GM12874 (cell line): Measurements from ENCODE around the gene NABP1.

Experiments
- TF ChIP-seq, protein P1 (sequence below): IDR thresholded peaks from 2 replicates; pipeline ENCODE4 v1.5.1; 2011; ENCODE audit warnings: low read depth, mild to moderate bottlenecking, control low read depth, low read length, moderate library complexity; ENCODE audit not compliant: insufficient read depth

Gene NABP1

DNA sequence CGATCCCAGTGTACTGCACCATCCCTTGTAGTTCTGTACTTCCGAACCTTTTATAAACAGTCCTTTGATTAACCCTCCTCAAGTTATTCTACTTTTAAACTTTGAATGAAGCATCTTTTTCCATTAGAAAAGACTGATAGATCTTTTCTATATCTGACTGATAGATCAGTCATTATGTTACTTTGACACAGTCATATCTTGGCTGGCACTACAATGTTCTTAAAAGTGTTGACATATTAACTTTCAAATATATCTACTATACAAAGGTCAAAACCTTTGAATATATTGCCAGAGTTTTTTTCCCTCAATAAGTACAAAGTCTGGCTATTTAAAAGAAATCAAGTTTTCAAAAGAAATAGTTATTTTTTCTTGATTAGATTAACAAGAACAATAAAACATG lies 35.4 kb upstream of the NABP1 start:
- TF ChIP-seq, protein P1, sequence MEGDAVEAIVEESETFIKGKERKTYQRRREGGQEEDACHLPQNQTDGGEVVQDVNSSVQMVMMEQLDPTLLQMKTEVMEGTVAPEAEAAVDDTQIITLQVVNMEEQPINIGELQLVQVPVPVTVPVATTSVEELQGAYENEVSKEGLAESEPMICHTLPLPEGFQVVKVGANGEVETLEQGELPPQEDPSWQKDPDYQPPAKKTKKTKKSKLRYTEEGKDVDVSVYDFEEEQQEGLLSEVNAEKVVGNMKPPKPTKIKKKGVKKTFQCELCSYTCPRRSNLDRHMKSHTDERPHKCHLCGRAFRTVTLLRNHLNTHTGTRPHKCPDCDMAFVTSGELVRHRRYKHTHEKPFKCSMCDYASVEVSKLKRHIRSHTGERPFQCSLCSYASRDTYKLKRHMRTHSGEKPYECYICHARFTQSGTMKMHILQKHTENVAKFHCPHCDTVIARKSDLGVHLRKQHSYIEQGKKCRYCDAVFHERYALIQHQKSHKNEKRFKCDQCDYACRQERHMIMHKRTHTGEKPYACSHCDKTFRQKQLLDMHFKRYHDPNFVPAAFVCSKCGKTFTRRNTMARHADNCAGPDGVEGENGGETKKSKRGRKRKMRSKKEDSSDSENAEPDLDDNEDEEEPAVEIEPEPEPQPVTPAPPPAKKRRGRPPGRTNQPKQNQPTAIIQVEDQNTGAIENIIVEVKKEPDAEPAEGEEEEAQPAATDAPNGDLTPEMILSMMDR: no peak

DNA sequence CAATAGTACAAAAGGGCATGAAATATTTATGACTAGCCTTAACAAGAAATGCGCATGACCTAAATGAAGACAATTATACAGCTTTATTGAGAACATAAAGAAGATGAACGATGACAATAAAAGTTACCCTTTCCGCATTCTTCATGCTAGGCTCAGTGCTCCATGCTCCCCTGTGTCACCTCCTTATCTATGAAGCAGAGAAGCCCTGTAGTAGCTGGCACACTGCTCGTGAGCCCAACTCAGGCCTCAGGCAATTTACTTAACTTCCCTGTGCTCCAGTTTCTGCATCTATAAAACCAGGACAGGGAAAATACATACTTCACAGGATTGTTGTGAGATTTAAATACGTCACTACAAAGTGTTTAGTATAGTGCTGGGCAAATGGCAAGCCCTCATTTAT lies 34.5 kb upstream of the NABP1 start:
- TF ChIP-seq, protein P1: no peak

DNA sequence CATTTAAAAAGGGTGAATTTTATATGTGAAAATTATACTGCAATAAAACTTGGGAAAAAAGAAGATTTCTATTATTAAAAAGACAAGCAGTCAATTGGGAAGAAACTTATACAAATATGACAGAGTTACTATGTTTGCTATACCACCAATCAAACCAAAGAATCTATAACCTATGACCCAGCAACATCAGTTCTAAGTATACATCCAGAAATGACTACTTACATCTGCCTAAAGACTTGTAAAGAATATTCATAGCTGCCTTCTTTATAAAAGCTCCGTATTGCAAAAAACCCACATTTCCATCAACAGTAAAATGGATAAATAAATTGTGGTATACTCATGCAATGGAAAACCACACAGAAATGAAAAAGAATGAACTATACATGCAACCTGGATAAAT lies 32.9 kb upstream of the NABP1 start:
- TF ChIP-seq, protein P1: no peak

DNA sequence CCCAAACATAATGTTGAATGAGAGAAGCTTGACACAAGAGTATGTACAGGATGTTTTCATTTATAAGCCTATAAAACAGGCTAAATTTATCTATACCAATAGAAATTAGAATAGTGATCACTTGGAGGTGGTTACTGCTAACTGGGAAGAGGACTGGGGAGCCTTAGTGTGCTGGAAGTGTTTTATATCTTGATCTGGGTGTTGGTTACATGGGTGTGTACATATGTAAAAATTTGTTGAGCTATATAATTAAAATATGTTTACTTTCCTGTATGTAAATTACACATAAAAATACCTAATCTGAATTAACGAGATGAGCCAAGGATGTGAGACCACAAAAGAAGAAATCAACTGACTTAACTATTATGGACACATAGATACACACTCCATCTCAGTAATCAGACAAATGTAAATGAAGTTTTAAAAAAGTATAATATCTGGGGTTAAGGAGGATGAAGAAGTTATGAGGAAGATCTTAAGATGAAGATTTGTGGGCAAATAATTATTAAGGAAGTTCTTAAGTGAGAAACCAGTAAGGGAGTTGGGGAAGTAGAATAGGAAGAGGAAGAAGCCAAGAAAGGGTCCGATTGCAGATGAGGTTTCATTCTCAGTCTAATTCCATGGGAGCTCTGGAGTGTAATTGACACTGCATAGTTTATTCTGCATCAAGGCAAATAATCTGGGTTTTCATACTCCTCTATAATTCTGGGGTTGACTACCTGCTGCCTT lies 32.3 kb upstream of the NABP1 start:
- TF ChIP-seq, protein P1: no peak

DNA sequence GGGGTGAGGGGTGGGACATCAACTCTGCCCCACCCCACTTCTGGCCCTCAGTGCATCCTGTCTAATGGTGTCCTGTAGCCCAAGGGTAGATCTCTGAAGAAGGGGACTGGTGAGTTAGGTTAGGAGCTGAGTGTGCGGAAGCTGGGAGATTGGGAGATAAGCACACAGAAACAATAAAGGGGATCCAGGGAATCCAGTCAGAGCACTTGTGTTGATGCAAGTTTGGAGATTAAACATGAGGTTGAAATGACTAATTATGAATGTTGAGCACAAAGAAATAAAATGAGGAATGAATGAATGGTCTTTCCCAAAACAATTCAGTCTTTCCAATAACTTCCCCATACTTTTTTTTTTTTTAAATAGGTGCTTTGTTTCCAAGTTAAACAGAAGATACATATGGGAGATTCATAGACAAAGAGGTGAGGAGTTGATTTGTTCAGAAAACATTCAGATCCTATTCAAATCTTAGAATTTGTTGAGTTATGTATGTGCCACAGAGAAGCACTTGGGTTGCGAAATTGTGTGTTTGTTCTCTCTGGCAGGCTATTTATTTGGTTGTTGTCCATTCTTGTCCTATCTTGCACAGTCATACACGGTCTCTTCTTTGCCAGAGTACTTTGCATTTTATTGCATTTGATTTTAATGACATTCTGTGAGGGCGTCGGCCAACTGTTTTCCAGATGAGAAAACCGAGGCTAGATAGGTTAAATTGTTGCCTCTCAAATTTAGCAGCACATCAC lies 31.6 kb upstream of the NABP1 start:
- TF ChIP-seq, protein P1: no peak

DNA sequence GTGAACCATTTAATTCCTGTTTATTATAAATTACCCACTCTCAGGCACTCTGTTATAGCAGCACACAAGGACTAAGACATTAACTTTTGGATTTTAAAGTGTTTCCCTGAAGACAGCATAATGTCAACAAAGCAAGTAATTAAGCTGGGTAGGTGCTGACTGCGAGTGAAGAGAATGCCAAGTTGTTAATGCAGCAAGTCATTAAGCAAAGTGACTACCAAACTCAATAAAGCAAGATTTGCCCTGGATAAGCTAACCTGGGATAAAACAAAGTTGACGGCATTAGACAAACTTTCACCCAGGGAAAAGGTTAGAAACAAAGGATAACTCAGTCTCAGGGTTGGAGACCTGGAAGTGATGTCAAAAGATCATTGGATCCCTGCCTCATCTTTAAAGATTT lies 28.4 kb upstream of the NABP1 start:
- TF ChIP-seq, protein P1: no peak

DNA sequence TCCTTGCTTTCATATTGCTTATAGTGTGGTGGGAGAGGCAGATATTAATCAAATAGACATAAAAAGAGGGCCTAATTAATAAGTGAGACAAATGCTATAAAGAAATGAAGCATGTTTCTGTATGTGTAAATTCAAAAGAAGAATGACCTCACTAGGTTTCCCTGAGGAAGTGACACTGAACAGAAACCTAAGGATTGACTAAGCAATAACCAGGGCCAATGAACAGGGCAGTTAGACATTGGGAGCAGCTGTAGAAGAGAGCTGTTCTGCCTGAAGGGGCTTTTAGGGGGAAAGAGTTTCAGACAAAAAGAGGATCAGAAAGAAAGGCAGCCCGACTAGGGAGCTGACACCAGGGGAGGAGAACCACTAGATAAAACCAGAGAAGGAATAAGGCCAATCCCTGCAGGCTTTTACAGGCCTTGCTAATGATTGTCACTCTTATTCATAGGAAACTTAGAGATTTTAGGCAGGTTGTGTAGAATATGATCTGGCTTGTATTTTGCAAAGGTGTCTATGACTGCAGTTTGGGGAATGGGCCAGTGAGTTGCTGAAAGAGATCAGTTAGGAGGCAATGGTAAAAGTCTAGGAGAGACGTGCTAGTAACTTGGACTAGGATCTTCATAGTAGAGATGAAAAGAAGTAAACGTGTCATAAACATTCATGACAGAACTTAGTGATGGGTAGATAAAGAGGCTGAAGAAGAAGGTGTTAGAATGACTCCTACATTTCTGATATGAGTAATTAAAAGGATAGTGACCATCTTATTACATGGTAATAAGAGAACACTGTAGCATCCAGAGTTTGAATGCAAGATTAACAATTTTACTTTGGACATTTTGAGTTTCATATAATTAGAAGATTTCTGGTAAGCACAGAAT lies 26.8 kb upstream of the NABP1 start:
- TF ChIP-seq, protein P1: no peak
